Measurements from ENCODE around the gene ARMC2.
A peak's percentile ranks its signal among the peaks of the same experiment; 100 is the strongest.
"Not testable (repeated sequence)": the region's sequence is repeated elsewhere in the genome, so short reads cannot be mapped to it uniquely, and the experiment has no call there.

Gene ARMC2

DNA sequence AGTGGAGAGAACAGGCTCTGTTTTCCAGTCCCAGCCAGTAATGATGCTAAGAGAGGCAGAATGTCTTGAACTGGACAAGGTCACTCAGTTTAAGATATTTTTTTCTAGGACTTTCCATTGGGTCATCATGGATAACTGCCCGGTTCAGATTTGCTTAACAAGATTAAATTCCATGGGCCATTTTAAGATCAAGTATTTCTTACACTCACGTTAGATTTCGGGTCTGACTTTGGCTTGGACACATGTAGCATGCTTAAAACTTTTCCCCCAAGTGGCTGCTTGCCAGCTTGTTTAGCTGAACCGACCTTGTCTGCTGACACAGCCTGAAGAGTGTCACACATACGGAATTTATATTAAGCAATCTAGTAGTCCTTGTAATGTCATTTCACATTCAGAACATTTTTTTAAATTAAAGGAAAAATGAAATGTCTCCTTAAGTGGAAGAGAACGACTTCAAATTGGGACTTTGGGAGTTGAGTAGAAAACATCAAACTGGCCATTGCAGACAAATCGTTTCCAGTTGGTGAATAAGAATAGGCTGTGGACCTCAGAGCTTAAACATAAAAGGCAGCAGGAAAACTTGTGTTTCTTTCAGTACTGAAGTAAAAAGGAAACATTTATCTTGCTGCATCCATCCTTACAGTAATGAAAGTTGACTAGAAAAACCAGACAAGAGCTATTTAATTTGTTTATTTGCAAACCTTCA lies 29.0 kb downstream of the ARMC2 start:
- Histone ChIP-seq H3K36me3 (ENCODE audit: insufficient read depth, low read length) (peaks cover 18% of the 10 kb centered on the region), H3K4me3 (no peak overlapping the region), H3K9me3 (ENCODE audit: low read depth, low read length) (no peaks in the 10 kb centered on the region), H3K9ac (ENCODE audit: insufficient read length) (no peak overlapping the region), H3K27ac (peak overlapping the region; percentile 47; the same call in 1 of the 2 replicates)
- TF ChIP-seq EZH2 (IDR thresholded peaks at IDR 0.05) = no peak
- no peak for TF ChIP-seq FOXP2 (optimal IDR thresholded peaks at IDR 0.05; ENCODE audit: control extremely low read depth, extremely low read length, insufficient read depth)
- TF ChIP-seq POLR2AphosphoS5 (IDR thresholded peaks at IDR 0.05; ENCODE audit: borderline replicate concordance, low read depth, low read length) = no peak
- no peak for DNase-seq (ENCODE audit: low read depth, low spot score)

DNA sequence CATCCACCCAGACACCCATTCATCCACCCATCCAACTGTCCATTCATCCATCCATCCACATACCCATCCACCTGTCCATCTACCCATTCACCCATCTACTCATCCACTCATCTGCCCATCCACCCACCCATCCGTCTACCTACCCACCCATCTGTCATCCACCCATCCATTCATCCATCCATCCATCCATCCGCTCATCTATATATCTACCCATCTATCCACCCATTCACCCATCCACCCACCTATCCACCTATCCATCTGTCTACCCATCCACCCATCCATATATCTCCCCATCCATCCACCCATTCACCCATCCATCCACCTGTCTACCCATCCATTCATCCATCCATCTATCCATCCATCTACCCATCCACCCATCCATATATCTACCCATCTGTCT lies 30.7 kb downstream of the ARMC2 start:
- Histone ChIP-seq H3K9me3 (ENCODE audit: low read depth, low read length) (no peaks in the 10 kb centered on the region), H3K36me3 (ENCODE audit: insufficient read depth, low read length) (peaks cover 28% of the 10 kb centered on the region), H3K4me3 (no peak overlapping the region), H3K27ac (no peak overlapping the region), H3K9ac (ENCODE audit: insufficient read length) (no peak overlapping the region)
- TF ChIP-seq FOXP2 (optimal IDR thresholded peaks at IDR 0.05; ENCODE audit: control extremely low read depth, extremely low read length, insufficient read depth) (no peak), EZH2 (IDR thresholded peaks at IDR 0.05) (no peak), POLR2AphosphoS5 (IDR thresholded peaks at IDR 0.05; ENCODE audit: borderline replicate concordance, low read depth, low read length) (no peak)
- DNase-seq (ENCODE audit: low read depth, low spot score) = no peak

DNA sequence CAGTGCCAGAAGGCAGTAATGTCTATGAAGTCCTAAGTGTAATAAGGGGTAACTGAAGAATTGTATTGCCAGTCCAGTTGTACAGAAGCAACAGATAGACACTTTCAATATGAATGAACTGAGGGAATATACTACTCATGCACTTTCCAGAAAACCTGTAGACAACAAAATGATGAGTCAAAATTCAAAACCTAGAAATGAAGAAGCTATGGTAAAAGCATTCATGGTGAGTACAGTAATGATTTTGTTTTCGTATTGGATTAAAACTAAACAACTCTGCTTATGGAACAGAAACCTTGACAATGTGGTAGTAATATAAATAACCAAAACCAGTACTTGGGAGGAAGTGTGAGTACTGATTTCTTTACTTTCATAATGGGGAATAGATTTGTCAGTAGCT lies 35.0 kb downstream of the ARMC2 start:
- Histone ChIP-seq H3K9ac (ENCODE audit: insufficient read length) (no peak overlapping the region), H3K27ac (no peak overlapping the region), H3K9me3 (ENCODE audit: low read depth, low read length) (no peaks in the 10 kb centered on the region), H3K4me3 (no peak overlapping the region), H3K36me3 (ENCODE audit: insufficient read depth, low read length) (peaks cover 31% of the 10 kb centered on the region; the same call in 1 of the 2 replicates)
- DNase-seq (ENCODE audit: low read depth, low spot score) = no peak
- TF ChIP-seq POLR2AphosphoS5 (IDR thresholded peaks at IDR 0.05; ENCODE audit: borderline replicate concordance, low read depth, low read length) (no peak), FOXP2 (optimal IDR thresholded peaks at IDR 0.05; ENCODE audit: control extremely low read depth, extremely low read length, insufficient read depth) (no peak), EZH2 (IDR thresholded peaks at IDR 0.05) (no peak)

DNA sequence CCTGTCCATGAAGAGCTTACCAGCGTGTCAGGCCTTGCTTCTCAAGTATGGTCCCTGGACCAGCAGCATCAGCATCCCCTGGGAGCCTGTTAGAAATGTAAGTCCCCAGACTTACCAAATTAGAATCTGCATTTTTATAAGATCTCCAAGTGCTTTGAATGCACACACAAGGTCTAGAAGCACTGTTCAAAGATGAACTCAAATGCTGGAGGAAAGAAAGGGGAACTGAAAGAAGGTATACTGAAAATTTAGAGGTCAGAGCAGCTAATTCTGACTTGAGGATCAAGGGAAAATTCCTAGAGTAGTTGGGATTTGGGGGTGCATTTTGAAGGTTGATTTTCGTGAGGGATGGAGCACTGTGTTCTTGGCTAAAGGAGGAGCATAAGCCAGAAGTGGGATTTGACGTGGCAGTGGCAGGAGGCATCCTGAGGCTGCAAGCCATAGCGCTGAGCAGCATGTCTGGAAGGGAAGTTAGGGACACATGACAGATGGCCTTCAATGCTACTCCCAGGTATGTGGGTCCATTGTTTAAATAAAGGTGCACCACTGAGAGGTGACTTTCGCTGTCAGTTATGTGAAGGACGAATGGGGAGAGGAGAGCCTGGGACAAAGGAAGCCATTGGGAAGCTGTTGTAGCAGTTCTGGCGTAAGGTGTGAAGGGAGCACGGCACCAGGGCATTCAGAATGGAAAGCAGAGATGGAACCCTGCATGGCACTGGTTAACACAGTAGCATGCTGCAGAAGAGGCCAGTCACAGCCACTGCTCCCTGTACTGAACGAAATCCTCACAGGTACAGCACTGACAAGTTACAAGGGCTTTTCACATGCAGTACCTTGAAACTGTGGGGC lies 36.2 kb downstream of the ARMC2 start:
- H3K27ac ChIP-seq = no peak overlapping the region
- peaks cover 20% of the 10 kb centered on the region; the same call in 1 of the 2 replicates for H3K36me3 ChIP-seq (ENCODE audit: insufficient read depth, low read length)
- no peak for DNase-seq (ENCODE audit: low read depth, low spot score)
- H3K9ac ChIP-seq (ENCODE audit: insufficient read length) = no peak overlapping the region
- TF ChIP-seq FOXP2 (optimal IDR thresholded peaks at IDR 0.05; ENCODE audit: control extremely low read depth, extremely low read length, insufficient read depth) (no peak), EZH2 (IDR thresholded peaks at IDR 0.05) (no peak), POLR2AphosphoS5 (IDR thresholded peaks at IDR 0.05; ENCODE audit: borderline replicate concordance, low read depth, low read length) (no peak)
- H3K4me3 ChIP-seq = no peak overlapping the region
- no peaks in the 10 kb centered on the region for H3K9me3 ChIP-seq (ENCODE audit: low read depth, low read length)

DNA sequence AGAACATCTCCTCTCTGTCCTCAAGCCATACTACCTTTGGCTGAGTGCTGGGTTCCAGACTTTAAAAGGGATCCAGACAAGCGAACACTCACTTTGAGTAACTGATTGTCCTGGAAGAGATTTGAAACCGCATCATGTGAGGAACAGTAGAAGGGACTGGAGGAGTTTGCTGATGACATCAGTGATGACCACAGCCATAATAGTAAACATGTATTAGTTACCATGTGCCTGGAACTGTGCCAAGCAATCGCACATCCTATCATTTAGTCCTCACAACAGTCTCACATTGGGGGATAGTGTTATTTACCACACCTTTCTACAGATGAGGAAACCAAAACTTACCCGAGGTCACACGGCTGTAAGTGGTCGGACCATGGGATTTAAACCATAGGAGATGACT lies 39.8 kb downstream of the ARMC2 start:
- DNase-seq (ENCODE audit: low read depth, low spot score) = no peak
- Histone ChIP-seq H3K27ac (no peak overlapping the region), H3K9ac (ENCODE audit: insufficient read length) (no peak overlapping the region), H3K9me3 (ENCODE audit: low read depth, low read length) (no peaks in the 10 kb centered on the region), H3K4me3 (no peak overlapping the region), H3K36me3 (ENCODE audit: insufficient read depth, low read length) (peaks cover 7% of the 10 kb centered on the region; the same call in 1 of the 2 replicates)
- no peak for TF ChIP-seq POLR2AphosphoS5 (IDR thresholded peaks at IDR 0.05; ENCODE audit: borderline replicate concordance, low read depth, low read length)
- TF ChIP-seq EZH2 (IDR thresholded peaks at IDR 0.05) = no peak
- no peak for TF ChIP-seq FOXP2 (optimal IDR thresholded peaks at IDR 0.05; ENCODE audit: control extremely low read depth, extremely low read length, insufficient read depth)

DNA sequence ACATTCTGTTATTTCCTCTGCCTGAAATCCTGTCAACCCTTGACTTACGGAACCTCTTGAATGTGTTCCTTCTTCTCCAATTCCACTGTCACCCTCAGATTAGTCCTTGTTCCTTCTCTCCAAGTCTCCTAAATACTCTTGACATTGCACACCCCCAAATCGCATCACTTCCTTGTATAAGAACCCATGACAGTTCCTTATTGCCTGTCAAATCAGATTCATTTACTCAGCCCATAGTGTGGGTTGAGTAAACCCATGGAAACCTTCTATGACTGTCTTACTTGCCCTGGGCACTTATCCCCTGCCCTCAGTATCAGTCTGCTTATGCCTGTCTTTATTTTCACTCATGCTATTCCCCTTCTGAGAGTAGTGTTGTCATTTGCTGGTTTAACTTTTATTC lies 40.5 kb downstream of the ARMC2 start:
- H3K27ac ChIP-seq = no peak overlapping the region
- TF ChIP-seq POLR2AphosphoS5 (IDR thresholded peaks at IDR 0.05; ENCODE audit: borderline replicate concordance, low read depth, low read length) = no peak
- peaks cover 4% of the 10 kb centered on the region; the same call in 1 of the 2 replicates for H3K36me3 ChIP-seq (ENCODE audit: insufficient read depth, low read length)
- no peak for DNase-seq (ENCODE audit: low read depth, low spot score)
- no peak overlapping the region for H3K9ac ChIP-seq (ENCODE audit: insufficient read length)
- H3K9me3 ChIP-seq (ENCODE audit: low read depth, low read length) = no peaks in the 10 kb centered on the region
- H3K4me3 ChIP-seq = no peak overlapping the region

DNA sequence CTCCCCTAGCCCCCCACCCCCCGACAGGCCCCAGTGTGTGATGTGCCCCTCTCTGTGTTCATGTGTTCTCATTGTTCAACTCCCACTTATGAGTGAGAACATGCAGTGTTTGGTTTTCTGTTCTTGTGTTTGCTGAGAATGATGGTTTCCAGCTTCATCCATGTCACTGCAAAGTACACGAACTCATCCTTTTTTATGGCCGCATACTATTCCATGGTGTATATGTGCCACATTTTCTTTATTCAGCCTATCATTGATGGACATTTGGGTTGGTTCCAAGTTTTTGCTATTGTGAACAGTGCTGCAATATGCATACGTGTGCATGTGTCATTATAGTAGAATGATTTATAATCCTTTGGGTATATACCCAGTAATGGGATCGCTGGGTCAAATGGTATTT lies 42.7 kb downstream of the ARMC2 start:
- H3K4me3 ChIP-seq; H3K36me3 ChIP-seq (ENCODE audit: insufficient read depth, low read length); H3K9ac ChIP-seq (ENCODE audit: insufficient read length); H3K27ac ChIP-seq; DNase-seq (ENCODE audit: low read depth, low spot score); H3K9me3 ChIP-seq (ENCODE audit: low read depth, low read length): not testable (repeated sequence)

DNA sequence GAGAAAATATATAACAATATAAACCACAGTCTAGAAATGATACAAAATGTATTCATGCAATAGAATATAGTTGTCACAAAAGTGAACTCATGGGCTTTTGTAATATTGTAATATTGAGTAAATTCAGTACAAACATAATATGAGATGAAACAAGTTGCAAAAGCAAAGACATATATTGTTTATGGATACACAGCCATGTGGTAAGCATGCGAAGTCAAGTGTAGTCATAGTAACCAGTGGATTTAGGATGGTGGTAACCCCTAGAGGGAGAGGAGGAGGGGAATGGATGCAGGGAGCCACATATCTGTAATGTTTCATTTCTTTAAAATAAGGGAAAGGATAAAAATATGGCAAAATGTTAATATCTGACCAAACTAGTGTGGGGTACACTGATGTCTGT lies 47.3 kb downstream of the ARMC2 start:
- DNase-seq (ENCODE audit: low read depth, low spot score) = no peak
- Histone ChIP-seq H3K9ac (ENCODE audit: insufficient read length) (peak overlapping the region; percentile 70), H3K4me3 (peak overlapping the region; percentile 64; the same call in 1 of the 2 replicates), H3K36me3 (ENCODE audit: insufficient read depth, low read length) (no peaks in the 10 kb centered on the region), H3K9me3 (ENCODE audit: low read depth, low read length) (no peaks in the 10 kb centered on the region), H3K27ac (peak overlapping the region; percentile 95)
- TF ChIP-seq POLR2AphosphoS5 (IDR thresholded peaks at IDR 0.05; ENCODE audit: borderline replicate concordance, low read depth, low read length) = no peak
- no peak for TF ChIP-seq FOXP2 (optimal IDR thresholded peaks at IDR 0.05; ENCODE audit: control extremely low read depth, extremely low read length, insufficient read depth)
- no peak for TF ChIP-seq EZH2 (IDR thresholded peaks at IDR 0.05)
